HUES48 (cell line): Measurements from ENCODE around the gene WNT8A.
"Not testable (repeated sequence)": the region's sequence is repeated elsewhere in the genome, so short reads cannot be mapped to it uniquely, and the experiment has no call there.

ENCODE experiments used
- H3K27ac ChIP-seq: one replicate; pipeline ENCODE4 v1.7.0; 2013; ENCODE audit warnings: low read depth, low read length, inconsistent platforms
- H3K27me3 ChIP-seq: 2 replicates; pipeline ENCODE4 v1.6.1; 2013; ENCODE audit warnings: mild to moderate bottlenecking, low read length; ENCODE audit not compliant: control insufficient read depth, insufficient read depth
- H3K36me3 ChIP-seq: 2 replicates; pipeline ENCODE4 v1.6.1; 2013; ENCODE audit warnings: low read length; ENCODE audit not compliant: control insufficient read depth, insufficient read depth
- H3K4me1 ChIP-seq: 2 replicates; pipeline ENCODE4 v1.6.1; 2013; ENCODE audit warnings: mild to moderate bottlenecking, low read length; ENCODE audit not compliant: control insufficient read depth, insufficient read depth
- H3K4me3 ChIP-seq: 2 replicates; pipeline ENCODE4 v1.5.1; 2013; ENCODE audit warnings: mild to moderate bottlenecking, low read depth, low read length
- H3K9ac ChIP-seq: 2 replicates; pipeline ENCODE4 v1.6.1; 2013; ENCODE audit warnings: mild to moderate bottlenecking, low read depth, low read length, moderate library complexity
- H3K9me3 ChIP-seq: 2 replicates; pipeline ENCODE4 v1.6.1; 2013; ENCODE audit warnings: low read length; ENCODE audit not compliant: control insufficient read depth, insufficient read depth

WNT8A gene

GRCh38 chr5:138054847-138055558 is 28.8 kb upstream of the WNT8A start:
- Histone ChIP-seq H3K9me3 (no peaks in the 10 kb centered on the region), H3K4me1 (no peaks in the 10 kb centered on the region), H3K4me3 (peak overlapping the region; percentile 31; the same call in 1 of the 2 replicates), H3K36me3 (no peaks in the 10 kb centered on the region), H3K9ac (no peak overlapping the region), H3K27me3 (no peaks in the 10 kb centered on the region), H3K27ac (peak overlapping the region; percentile 1)

GRCh38 chr5:138064526-138064925 is 19.3 kb upstream of the WNT8A start:
- no peaks in the 10 kb centered on the region for H3K4me1 ChIP-seq
- no peaks in the 10 kb centered on the region for H3K9me3 ChIP-seq
- no peaks in the 10 kb centered on the region for H3K27me3 ChIP-seq
- no peak overlapping the region for H3K27ac ChIP-seq
- no peak overlapping the region for H3K4me3 ChIP-seq
- H3K9ac ChIP-seq: no peak overlapping the region
- no peaks in the 10 kb centered on the region for H3K36me3 ChIP-seq

- no peak overlapping the region for H3K4me3 ChIP-seq
- no peaks in the 10 kb centered on the region for H3K9me3 ChIP-seq
- no peak overlapping the region for H3K27ac ChIP-seq
- no peaks in the 10 kb centered on the region for H3K27me3 ChIP-seq
- no peaks in the 10 kb centered on the region for H3K36me3 ChIP-seq
- no peaks in the 10 kb centered on the region for H3K4me1 ChIP-seq
- H3K9ac ChIP-seq: no peak overlapping the region
These were observed 18.7 kb upstream of the WNT8A start for GRCh38 chr5:138065102-138065501.

GRCh38 chr5:138067945-138068344 is 15.9 kb upstream of the WNT8A start:
- H3K4me3 ChIP-seq: no peak overlapping the region
- H3K27ac ChIP-seq: no peak overlapping the region
- H3K4me1 ChIP-seq: no peaks in the 10 kb centered on the region
- H3K27me3 ChIP-seq: no peaks in the 10 kb centered on the region
- no peaks in the 10 kb centered on the region for H3K36me3 ChIP-seq
- no peaks in the 10 kb centered on the region for H3K9me3 ChIP-seq
- H3K9ac ChIP-seq: no peak overlapping the region

- H3K27ac ChIP-seq: no peak overlapping the region
- H3K4me1 ChIP-seq: no peaks in the 10 kb centered on the region
- no peak overlapping the region for H3K9ac ChIP-seq
- no peak overlapping the region for H3K4me3 ChIP-seq
- no peaks in the 10 kb centered on the region for H3K9me3 ChIP-seq
- H3K36me3 ChIP-seq: no peaks in the 10 kb centered on the region
- no peaks in the 10 kb centered on the region for H3K27me3 ChIP-seq
These were observed 14.9 kb upstream of the WNT8A start for GRCh38 chr5:138068742-138069600.

GRCh38 chr5:138070026-138070425 is 13.8 kb upstream of the WNT8A start:
- H3K27me3 ChIP-seq, H3K9ac ChIP-seq, H3K36me3 ChIP-seq, H3K27ac ChIP-seq, H3K4me1 ChIP-seq, H3K4me3 ChIP-seq, H3K9me3 ChIP-seq: not testable (repeated sequence)

- H3K27me3 ChIP-seq: peaks cover 3% of the 10 kb centered on the region; the same call in 1 of the 2 replicates
- H3K27ac ChIP-seq: peak overlapping the region; percentile 5
- H3K9me3 ChIP-seq: no peaks in the 10 kb centered on the region
- no peak overlapping the region for H3K4me3 ChIP-seq
- no peak overlapping the region for H3K9ac ChIP-seq
- peaks cover 15% of the 10 kb centered on the region for H3K4me1 ChIP-seq
- no peaks in the 10 kb centered on the region for H3K36me3 ChIP-seq
These were observed 6.7 kb upstream of the WNT8A start for GRCh38 chr5:138077064-138077696.

GRCh38 chr5:138078006-138078643 is 5.7 kb upstream of the WNT8A start:
- Histone ChIP-seq H3K27ac (peak overlapping the region; percentile 5), H3K4me3 (no peak overlapping the region), H3K9ac (no peak overlapping the region), H3K4me1 (peaks cover 15% of the 10 kb centered on the region), H3K9me3 (no peaks in the 10 kb centered on the region), H3K36me3 (no peaks in the 10 kb centered on the region), H3K27me3 (peaks cover 3% of the 10 kb centered on the region; the same call in 1 of the 2 replicates)

- peaks cover 3% of the 10 kb centered on the region; the same call in 1 of the 2 replicates for H3K27me3 ChIP-seq
- no peak overlapping the region for H3K4me3 ChIP-seq
- H3K27ac ChIP-seq: no peak overlapping the region
- H3K9me3 ChIP-seq: no peaks in the 10 kb centered on the region
- peaks cover 26% of the 10 kb centered on the region for H3K4me1 ChIP-seq
- no peaks in the 10 kb centered on the region for H3K36me3 ChIP-seq
- no peak overlapping the region for H3K9ac ChIP-seq
These were observed 1.8 kb upstream of the WNT8A start for GRCh38 chr5:138082033-138082432.

- peaks cover 45% of the 10 kb centered on the region for H3K4me1 ChIP-seq
- H3K36me3 ChIP-seq: no peaks in the 10 kb centered on the region
- peaks cover 78% of the 10 kb centered on the region for H3K27me3 ChIP-seq
- H3K27ac ChIP-seq: peak overlapping the region; percentile 35
- no peak overlapping the region for H3K9ac ChIP-seq
- no peaks in the 10 kb centered on the region for H3K9me3 ChIP-seq
- peak overlapping the region; percentile 30; the same call in 1 of the 2 replicates for H3K4me3 ChIP-seq
These were observed 7.9 kb downstream of the WNT8A start for GRCh38 chr5:138091685-138092084.
